Measurements from ENCODE around the gene SYTL3.

Gene SYTL3

GRCh38 chr6:158729906-158730540 is 80.2 kb downstream of the SYTL3 start:
- no peak for DNase-seq

DNA sequence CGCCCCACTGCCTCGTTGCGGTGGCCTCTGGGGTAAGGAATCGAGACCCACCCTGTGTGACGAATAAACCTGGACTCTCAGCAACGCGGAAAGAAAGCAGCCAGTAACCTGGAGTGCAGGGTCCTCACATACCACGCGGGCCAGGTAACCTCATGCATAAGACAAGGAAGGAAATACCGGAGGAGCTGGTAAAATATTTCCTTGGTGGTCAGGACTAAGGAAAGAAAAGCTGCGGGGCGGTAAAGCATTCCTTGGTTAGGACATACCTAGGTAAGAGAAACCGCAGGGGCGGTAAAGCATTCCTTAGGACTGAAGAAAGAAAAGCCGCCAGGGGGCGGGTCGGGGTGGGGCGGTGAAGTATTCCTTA is 80.7 kb downstream of the SYTL3 start:
- DNase-seq: no peak

DNA sequence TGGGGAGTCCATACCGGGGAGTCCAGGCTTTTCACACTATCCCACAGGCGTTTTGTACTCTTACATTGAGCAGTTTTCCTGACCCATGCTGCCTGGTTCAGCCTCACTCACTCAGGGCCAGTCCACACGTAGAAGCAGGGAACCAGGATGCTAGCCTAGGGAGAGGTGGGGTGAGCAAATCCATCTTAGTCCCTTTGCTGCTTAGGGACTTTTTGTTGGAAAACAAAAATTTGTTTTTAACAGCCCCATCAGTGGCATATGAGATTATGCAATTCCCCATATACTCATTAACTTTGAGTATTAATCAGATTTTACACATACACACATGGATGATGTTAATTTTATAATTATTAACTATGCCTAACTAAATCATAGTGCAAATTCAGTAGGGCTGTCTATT is 85.2 kb downstream of the SYTL3 start:
- no peak for DNase-seq

DNA sequence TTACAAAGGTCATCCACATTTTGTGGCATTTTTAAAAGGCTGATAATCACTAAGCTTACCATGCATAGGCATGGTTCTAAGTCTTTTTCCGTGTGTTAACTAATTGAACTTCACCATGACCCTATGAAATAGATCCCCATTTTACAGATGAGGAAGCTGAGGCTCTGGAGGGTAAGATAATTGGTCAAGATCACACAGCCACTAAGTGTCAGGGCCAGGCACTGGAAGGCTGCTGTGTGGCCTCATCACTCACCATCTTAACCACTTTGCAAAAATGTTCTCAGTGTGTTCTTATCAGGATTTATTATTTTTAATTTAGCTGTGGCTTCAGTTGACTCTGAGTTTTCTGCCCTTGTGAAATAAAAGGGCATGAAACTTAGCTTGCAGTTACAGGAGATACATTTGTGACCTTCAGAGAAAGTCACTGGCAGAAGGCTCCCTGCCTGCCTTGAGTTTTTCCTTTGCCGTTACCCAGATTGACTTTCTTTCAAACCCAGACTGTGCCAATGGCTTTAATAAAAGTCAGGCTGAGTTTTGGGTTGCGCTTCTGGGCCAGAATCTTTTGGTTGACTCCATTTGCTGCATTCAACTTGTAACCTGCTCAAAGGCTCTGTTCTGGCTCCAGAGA is 87.3 kb downstream of the SYTL3 start:
- no peak for DNase-seq

GRCh38 chr6:158737710-158738615 is 88.1 kb downstream of the SYTL3 start:
- no peak for DNase-seq

DNA sequence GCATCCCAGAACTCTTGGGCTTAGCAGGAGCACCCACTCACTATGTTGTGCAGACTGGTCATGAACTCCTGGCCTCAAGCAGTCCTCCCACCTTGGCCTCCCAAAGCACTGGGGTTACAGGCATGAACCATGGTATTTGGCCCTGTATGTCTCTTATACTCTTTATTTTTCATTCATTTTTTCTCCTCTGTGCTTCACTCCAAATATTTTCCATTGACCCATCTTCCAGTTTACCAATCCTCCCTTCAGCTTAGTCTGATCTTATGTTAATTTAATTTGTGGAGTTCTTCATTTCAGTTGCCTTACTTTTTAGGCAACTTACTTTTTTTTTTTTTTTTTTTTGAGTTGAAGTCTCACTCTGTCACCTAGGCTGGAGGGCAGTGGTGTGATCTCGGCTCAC is 89.8 kb downstream of the SYTL3 start:
- DNase-seq: no peak

DNA sequence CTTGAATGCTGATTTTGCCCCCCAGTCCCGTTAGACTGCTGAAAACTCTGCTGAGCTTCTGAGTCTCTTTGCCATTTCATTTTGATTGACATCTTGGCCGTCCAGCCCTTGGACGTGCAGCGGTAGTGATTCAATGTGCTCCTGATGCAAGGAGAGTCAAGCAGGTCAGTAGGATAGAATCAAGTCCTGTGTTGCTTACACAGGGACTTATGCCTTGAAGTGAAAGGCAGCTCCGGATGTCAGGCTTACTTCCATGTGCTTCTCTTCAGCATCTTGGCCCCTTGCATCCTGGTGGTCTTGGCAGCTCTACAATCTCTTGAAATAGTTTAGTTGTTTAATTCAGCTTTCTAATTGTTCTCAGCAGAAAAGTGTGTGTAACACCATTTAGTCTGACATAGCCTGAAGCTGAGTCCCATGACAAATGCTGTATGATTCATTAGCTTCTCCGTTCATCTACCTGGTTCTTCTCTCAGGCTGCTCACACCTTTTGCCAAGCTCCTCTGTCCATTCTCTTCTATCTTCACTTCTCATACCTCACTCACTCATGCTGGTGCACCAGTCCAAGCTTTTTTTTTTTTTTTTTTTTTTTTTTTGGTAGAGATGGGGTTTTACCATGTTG is 93.3 kb downstream of the SYTL3 start:
- DNase-seq: no peak

- no peak for DNase-seq
Observed at GRCh38 chr6:158744986-158745430, 95.2 kb downstream of the SYTL3 start.

GRCh38 chr6:158751224-158751623 is 101.4 kb downstream of the SYTL3 start:
- no peak for DNase-seq

GRCh38 chr6:158751921-158752320 is 102.1 kb downstream of the SYTL3 start:
- DNase-seq: no peak

DNA sequence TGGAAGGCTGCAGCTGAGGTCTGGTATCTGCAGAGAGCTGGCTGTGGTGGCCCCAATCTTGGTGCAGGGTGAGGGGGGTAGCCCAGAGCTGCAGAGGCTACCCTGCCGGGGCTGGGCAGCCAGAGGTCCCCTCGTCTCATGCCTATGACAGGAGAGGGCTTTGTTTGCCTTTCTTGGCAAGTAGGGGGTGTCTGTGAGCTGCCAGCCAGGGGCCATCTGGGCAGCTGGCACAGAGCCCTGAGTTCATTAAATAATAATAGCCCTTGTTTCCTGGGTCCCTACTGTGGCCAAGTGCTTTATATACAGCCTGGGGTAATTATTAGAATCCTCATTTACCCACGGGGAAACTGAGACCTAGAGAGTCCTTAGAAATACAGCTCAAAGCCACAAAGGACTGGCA is 102.8 kb downstream of the SYTL3 start:
- DNase-seq: no peak

- no peak for DNase-seq
Observed at GRCh38 chr6:158753811-158754210, 104.0 kb downstream of the SYTL3 start.

DNA sequence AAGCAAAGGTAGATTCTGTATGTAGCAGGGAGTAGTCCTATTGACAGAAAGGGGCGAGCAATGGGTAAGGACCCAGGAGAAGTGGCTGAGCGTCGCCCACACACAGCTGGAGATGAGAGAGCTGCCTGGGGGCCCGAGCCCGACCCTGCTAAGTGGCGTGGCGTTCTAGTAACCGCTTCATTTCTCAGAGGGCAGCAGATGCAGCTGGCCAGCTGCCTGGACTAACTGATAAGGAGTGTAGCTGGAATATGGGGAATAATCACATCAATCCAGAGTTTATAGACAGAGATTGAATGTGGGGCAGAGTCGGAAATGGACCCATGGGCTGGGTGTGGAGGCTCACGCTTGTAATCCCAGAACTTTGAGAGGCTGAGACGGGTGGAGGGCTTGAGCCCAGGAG is 104.9 kb downstream of the SYTL3 start:
- DNase-seq: no peak

- no peak for DNase-seq
Observed at GRCh38 chr6:158755636-158756035, 105.8 kb downstream of the SYTL3 start.

DNA sequence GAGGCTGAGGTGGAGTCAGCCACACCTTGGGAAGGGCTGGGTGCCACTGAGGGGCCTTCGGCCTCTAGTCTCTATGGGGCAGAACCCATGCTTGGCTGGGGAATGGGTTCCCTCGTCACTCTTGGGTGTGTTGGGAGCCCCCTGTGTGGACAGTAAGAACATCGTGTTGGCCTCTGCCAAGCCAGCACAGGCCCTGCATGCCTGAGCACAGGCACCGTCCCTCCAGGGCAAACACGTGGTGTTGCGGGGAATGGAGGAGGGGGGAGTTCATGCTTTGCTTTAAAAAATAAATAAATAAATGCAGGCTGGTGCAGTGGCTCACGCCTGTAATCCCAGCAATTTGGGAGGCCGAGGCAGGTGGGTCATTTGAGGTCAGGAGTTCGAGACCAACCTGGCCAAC is 106.3 kb downstream of the SYTL3 start:
- DNase-seq: no peak

GRCh38 chr6:158756977-158757752 is 107.3 kb downstream of the SYTL3 start:
- no peak for DNase-seq

DNA sequence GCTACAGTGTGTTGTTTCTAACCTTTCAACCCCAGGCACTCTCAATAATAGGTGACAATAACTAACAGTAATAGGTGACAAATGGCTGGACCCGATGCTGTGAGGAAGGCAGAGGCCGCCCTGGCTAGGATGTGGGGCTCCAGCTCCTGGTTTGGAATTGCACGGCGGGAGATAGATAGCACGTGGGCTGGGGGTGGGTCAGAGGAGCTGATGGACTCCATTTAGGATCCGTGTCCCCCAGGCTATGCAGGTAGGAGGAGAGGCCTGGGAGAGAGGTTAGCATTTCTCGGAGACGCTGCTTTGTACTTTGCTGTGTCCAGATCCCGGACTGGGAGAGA is 107.9 kb downstream of the SYTL3 start:
- DNase-seq: no peak

- DNase-seq: no peak
Observed at GRCh38 chr6:158758451-158758860, 108.6 kb downstream of the SYTL3 start.

- no peak for DNase-seq
Observed at GRCh38 chr6:158758941-158759479, 109.2 kb downstream of the SYTL3 start.

- no peak for DNase-seq
Observed at GRCh38 chr6:158759966-158760617, 110.2 kb downstream of the SYTL3 start.

DNA sequence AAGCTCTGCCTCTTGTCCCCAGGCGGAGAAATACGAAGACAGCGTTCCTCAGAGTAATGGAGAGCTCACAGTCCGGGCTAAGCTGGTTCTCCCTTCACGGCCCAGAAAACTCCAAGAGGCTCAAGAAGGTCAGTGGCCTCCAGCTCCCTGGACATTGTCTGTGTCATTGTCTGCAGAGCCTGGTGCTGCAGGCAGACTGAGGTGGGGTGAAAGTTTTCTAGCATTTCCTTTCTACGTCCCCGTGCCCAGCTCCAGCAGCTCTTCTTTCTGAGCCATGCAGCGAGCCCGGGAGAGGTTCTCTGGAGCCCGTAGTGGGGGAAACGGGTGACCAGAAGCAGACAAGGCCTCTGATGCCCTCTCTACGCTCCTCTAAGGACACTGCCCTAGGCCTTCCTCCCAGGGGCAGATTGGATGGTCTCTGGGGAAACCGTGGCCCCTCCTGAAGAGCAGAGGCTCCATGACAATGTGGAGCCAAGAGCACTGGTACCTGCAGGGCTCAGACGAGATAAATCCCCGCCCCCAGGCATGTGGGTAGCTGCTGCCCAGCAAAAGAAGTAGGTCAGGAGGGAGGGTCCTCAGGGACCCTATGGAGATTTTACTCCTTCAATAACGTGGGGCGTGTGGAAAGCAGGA is 110.9 kb downstream of the SYTL3 start:
- no peak for DNase-seq

Measured in stimulated activated CD4-positive, alpha-beta T cell treated with anti-CD3 and anti-CD28 coated beads, Interleukin-15, amount 100 ng/mL, for 24 hours (primary cell).